ENCODE measurements around the gene PAQR4. TPM values are rescaled to one million over a fixed set of nuclear protein-coding genes. Genes with fewer than 3 reads are reported as not detected.
A peak's percentile ranks its signal among the peaks of the same experiment; 100 is the strongest.

The PAQR4 gene
- total RNA-seq, 2 experiments from 2014 or later, result 29.4 to 30.4 TPM

GRCh38 chr16:2979669-2980226 lies 10.6 kb downstream of the PAQR4 start:
- TF ChIP-seq CTCF (IDR thresholded peaks at IDR 0.05), result no peak
- CTCF ChIA-PET, result interaction anchor here (1.5 to 2.6 kb wide), 4 partner anchors 9 to 70 kb away, joined by 4 to 10 read pairs (median 6); no protein-coding TSS in a partner anchor
- H3K27me3 Mint-ChIP-seq, result no peaks in the 10 kb centered on the region
- peak overlapping the region; percentile 87 for H3K4me3 Mint-ChIP-seq
- no peak for ATAC-seq
- H3K9me3 Mint-ChIP-seq, result no peaks in the 10 kb centered on the region
- intact Hi-C loops (cut with micrococcal nuclease), result no loop called here
- POLR2A ChIA-PET, result interaction anchor here (0.9 to 3.6 kb wide), 5 partner anchors 8 to 42 kb away, joined by 3 to 20 read pairs (median 4); partner anchors contain the start of gene PAQR4
- H3K36me3 Mint-ChIP-seq (ENCODE audit: low read depth), result peaks cover 33% of the 10 kb centered on the region
- H3K27ac Mint-ChIP-seq, result peak overlapping the region; percentile 75
- DNase-seq, result peak; percentile 39
- peaks cover 13% of the 10 kb centered on the region for H3K4me1 Mint-ChIP-seq (ENCODE audit: low read depth)

- CTCF ChIA-PET, result interaction anchor here (0.9 to 2.6 kb wide), 8 partner anchors 8 to 100 kb away, joined by 3 to 10 read pairs (median 4); no protein-coding TSS in a partner anchor
- Mint-ChIP-seq H3K4me3 (peak within 1 kb of the TSS; percentile 87), H3K9me3 (no peaks in the 10 kb centered on the region), H3K27me3 (no peaks in the 10 kb centered on the region), H3K27ac (peak within 1 kb of the TSS; percentile 86), H3K4me1 (ENCODE audit: low read depth) (peaks cover 13% of the 10 kb centered on the region), H3K36me3 (ENCODE audit: low read depth) (peaks cover 31% of the 10 kb centered on the region)
- intact Hi-C loops (cut with micrococcal nuclease), result no loop called here
- POLR2A ChIA-PET, result interaction anchor here (0.6 to 3.6 kb wide), 7 partner anchors 9 to 448 kb away, joined by 3 to 20 read pairs (median 4); partner anchors contain the start of gene PAQR4
- DNase-seq (peak; percentile 94), ATAC-seq (peak; percentile 94)
- no peak for TF ChIP-seq CTCF (IDR thresholded peaks at IDR 0.05)
Measured at GRCh38 chr16:2980227-2981176, 11.4 kb downstream of the PAQR4 start, which contains the start of gene PKMYT1. TSS of gene PKMYT1 (minus strand) at chr16:2980446. CDS start at chr16:2979657, 789 bp downstream.

GRCh38 chr16:2981177-2981898 lies 12.2 kb downstream of the PAQR4 start:
- Mint-ChIP-seq H3K9me3 (no peaks in the 10 kb centered on the region), H3K36me3 (ENCODE audit: low read depth) (peaks cover 23% of the 10 kb centered on the region), H3K27ac (peak overlapping the region; percentile 86), H3K4me1 (ENCODE audit: low read depth) (peaks cover 13% of the 10 kb centered on the region), H3K4me3 (peak overlapping the region; percentile 87), H3K27me3 (no peaks in the 10 kb centered on the region)
- ChIA-PET CTCF (interaction anchor here (0.7 to 2.6 kb wide), 9 partner anchors 9 to 101 kb away, joined by 3 to 10 read pairs (median 4); no protein-coding TSS in a partner anchor), POLR2A (interaction anchor here (0.6 to 3.6 kb wide), 7 partner anchors 10 to 449 kb away, joined by 4 to 20 read pairs (median 4); partner anchors contain the start of gene PAQR4)
- ATAC-seq (no peak), DNase-seq (no peak)
- TF ChIP-seq CTCF (IDR thresholded peaks at IDR 0.05), result no peak
- intact Hi-C loops (cut with micrococcal nuclease), result no loop called here

- Mint-ChIP-seq H3K36me3 (ENCODE audit: low read depth) (peaks cover 19% of the 10 kb centered on the region), H3K9me3 (no peaks in the 10 kb centered on the region), H3K4me3 (peak overlapping the region; percentile 87), H3K4me1 (ENCODE audit: low read depth) (peaks cover 13% of the 10 kb centered on the region), H3K27ac (no peak overlapping the region), H3K27me3 (no peaks in the 10 kb centered on the region)
- CTCF ChIA-PET, result interaction anchor here (0.7 to 2.5 kb wide), 6 partner anchors 10 to 50 kb away, joined by 3 to 14 read pairs (median 6); partner anchors contain the start of genes KREMEN2 and PAQR4
- ATAC-seq (no peak), DNase-seq (no peak)
- no peak for TF ChIP-seq CTCF (IDR thresholded peaks at IDR 0.05)
- POLR2A ChIA-PET, result interaction anchor here (0.7 to 2.9 kb wide), 3 partner anchors 10 to 14 kb away, joined by 4 to 16 read pairs (median 6); partner anchors contain the start of gene PAQR4
- intact Hi-C loops (cut with micrococcal nuclease), result no loop called here
Measured at GRCh38 chr16:2981899-2982250, 12.7 kb downstream of the PAQR4 start.
